Measurements from ENCODE around the gene MYRF. TPM values are rescaled to one million over a fixed set of nuclear protein-coding genes. Genes with fewer than 3 reads are reported as not detected.

The MYRF gene
- total and polyA plus RNA-seq, 9 of the 15 experiments (the other 6 are each of a cell fraction or from before 2014, with no cell fraction given), result 2.3 to 25.8 (median 7.1) TPM

DNA sequence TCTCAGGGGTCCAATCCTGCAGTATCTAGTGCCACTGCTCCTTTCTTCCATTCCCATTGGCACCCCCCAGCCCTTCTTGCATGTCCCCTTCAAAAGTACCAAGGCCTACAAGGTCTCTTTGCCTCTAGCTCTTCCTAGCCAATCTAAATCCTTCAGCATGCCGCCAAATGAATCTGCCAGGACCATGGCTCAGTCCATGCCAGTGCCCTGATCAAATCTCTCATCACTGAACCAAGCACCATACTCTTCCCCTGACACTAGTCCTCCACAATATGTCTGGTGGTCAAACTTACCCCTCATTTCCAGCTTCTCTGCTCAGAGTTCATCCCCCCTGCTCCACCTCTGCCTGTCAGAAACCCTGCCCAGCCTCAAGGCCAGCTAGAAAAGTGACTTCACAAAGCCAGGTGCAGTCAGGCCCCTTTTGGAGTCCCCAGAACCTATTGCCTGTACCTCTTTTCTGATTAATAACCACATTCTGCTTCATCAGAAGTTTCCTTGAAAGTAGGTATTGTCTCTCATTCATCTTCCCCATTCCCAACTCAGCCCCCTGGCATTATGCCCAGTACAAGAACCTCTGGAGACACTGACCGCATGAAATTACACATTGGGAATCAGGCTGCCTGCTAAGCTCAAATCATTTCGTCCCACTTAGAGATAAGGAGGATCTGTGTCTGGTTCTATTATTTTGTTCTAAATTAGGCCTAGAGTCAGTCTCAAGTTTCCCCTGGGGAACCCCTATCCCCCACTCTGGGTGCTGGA is 51.6 kb downstream of the MYRF start (continued):
- TF ChIP-seq, protein P1, sequence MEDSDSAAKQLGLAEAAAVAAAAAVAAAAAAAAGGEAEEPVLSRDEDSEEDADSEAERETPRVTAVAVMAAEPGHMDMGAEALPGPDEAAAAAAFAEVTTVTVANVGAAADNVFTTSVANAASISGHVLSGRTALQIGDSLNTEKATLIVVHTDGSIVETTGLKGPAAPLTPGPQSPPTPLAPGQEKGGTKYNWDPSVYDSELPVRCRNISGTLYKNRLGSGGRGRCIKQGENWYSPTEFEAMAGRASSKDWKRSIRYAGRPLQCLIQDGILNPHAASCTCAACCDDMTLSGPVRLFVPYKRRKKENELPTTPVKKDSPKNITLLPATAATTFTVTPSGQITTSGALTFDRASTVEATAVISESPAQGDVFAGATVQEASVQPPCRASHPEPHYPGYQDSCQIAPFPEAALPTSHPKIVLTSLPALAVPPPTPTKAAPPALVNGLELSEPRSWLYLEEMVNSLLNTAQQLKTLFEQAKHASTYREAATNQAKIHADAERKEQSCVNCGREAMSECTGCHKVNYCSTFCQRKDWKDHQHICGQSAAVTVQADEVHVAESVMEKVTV (CRISPR knock-in tag; IDR thresholded peaks at IDR 0.05), result no peak
- TF ChIP-seq, protein P2, sequence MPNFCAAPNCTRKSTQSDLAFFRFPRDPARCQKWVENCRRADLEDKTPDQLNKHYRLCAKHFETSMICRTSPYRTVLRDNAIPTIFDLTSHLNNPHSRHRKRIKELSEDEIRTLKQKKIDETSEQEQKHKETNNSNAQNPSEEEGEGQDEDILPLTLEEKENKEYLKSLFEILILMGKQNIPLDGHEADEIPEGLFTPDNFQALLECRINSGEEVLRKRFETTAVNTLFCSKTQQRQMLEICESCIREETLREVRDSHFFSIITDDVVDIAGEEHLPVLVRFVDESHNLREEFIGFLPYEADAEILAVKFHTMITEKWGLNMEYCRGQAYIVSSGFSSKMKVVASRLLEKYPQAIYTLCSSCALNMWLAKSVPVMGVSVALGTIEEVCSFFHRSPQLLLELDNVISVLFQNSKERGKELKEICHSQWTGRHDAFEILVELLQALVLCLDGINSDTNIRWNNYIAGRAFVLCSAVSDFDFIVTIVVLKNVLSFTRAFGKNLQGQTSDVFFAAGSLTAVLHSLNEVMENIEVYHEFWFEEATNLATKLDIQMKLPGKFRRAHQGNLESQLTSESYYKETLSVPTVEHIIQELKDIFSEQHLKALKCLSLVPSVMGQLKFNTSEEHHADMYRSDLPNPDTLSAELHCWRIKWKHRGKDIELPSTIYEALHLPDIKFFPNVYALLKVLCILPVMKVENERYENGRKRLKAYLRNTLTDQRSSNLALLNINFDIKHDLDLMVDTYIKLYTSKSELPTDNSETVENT (CRISPR knock-in tag; IDR thresholded peaks at IDR 0.05), result no peak
- TF ChIP-seq, protein P3, sequence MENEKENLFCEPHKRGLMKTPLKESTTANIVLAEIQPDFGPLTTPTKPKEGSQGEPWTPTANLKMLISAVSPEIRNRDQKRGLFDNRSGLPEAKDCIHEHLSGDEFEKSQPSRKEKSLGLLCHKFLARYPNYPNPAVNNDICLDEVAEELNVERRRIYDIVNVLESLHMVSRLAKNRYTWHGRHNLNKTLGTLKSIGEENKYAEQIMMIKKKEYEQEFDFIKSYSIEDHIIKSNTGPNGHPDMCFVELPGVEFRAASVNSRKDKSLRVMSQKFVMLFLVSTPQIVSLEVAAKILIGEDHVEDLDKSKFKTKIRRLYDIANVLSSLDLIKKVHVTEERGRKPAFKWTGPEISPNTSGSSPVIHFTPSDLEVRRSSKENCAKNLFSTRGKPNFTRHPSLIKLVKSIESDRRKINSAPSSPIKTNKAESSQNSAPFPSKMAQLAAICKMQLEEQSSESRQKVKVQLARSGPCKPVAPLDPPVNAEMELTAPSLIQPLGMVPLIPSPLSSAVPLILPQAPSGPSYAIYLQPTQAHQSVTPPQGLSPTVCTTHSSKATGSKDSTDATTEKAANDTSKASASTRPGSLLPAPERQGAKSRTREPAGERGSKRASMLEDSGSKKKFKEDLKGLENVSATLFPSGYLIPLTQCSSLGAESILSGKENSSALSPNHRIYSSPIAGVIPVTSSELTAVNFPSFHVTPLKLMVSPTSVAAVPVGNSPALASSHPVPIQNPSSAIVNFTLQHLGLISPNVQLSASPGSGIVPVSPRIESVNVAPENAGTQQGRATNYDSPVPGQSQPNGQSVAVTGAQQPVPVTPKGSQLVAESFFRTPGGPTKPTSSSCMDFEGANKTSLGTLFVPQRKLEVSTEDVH (IDR thresholded peaks at IDR 0.05; ENCODE audit: low read depth, partially characterized antibody), result no peak
- no peak for TF ChIP-seq STAT5A (IDR thresholded peaks at IDR 0.05; ENCODE audit: borderline replicate concordance, low read length)
- TF ChIP-seq SNIP1 (IDR thresholded peaks at IDR 0.05; ENCODE audit: low read depth), result no peak
- no peak for TF ChIP-seq ZNF140 (CRISPR knock-in tag; IDR thresholded peaks at IDR 0.05)
- TF ChIP-seq POLR2G (IDR thresholded peaks at IDR 0.05; ENCODE audit: low read depth, low read length), result no peak
- no peak for TF ChIP-seq EZH2 (IDR thresholded peaks at IDR 0.05; ENCODE audit: borderline replicate concordance, low read depth, low read length)
- TF ChIP-seq ZNF263 (CRISPR knock-in tag; IDR thresholded peaks at IDR 0.05; ENCODE audit: borderline replicate concordance), result no peak
- TF ChIP-seq, protein P4, sequence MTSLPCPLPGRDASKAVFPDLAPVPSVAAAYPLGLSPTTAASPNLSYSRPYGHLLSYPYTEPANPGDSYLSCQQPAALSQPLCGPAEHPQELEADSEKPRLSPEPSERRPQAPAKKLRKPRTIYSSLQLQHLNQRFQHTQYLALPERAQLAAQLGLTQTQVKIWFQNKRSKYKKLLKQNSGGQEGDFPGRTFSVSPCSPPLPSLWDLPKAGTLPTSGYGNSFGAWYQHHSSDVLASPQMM (CRISPR knock-in tag; IDR thresholded peaks at IDR 0.05), result 0 out of 2 replicates have a peak, but pooled peaks have one; percentile 3
- no peak for TF ChIP-seq ZNF764 (CRISPR knock-in tag; IDR thresholded peaks at IDR 0.05; ENCODE audit: low read depth)
- TF ChIP-seq ZNF444 (CRISPR knock-in tag; IDR thresholded peaks at IDR 0.05), result no peak
- TF ChIP-seq, protein P5, sequence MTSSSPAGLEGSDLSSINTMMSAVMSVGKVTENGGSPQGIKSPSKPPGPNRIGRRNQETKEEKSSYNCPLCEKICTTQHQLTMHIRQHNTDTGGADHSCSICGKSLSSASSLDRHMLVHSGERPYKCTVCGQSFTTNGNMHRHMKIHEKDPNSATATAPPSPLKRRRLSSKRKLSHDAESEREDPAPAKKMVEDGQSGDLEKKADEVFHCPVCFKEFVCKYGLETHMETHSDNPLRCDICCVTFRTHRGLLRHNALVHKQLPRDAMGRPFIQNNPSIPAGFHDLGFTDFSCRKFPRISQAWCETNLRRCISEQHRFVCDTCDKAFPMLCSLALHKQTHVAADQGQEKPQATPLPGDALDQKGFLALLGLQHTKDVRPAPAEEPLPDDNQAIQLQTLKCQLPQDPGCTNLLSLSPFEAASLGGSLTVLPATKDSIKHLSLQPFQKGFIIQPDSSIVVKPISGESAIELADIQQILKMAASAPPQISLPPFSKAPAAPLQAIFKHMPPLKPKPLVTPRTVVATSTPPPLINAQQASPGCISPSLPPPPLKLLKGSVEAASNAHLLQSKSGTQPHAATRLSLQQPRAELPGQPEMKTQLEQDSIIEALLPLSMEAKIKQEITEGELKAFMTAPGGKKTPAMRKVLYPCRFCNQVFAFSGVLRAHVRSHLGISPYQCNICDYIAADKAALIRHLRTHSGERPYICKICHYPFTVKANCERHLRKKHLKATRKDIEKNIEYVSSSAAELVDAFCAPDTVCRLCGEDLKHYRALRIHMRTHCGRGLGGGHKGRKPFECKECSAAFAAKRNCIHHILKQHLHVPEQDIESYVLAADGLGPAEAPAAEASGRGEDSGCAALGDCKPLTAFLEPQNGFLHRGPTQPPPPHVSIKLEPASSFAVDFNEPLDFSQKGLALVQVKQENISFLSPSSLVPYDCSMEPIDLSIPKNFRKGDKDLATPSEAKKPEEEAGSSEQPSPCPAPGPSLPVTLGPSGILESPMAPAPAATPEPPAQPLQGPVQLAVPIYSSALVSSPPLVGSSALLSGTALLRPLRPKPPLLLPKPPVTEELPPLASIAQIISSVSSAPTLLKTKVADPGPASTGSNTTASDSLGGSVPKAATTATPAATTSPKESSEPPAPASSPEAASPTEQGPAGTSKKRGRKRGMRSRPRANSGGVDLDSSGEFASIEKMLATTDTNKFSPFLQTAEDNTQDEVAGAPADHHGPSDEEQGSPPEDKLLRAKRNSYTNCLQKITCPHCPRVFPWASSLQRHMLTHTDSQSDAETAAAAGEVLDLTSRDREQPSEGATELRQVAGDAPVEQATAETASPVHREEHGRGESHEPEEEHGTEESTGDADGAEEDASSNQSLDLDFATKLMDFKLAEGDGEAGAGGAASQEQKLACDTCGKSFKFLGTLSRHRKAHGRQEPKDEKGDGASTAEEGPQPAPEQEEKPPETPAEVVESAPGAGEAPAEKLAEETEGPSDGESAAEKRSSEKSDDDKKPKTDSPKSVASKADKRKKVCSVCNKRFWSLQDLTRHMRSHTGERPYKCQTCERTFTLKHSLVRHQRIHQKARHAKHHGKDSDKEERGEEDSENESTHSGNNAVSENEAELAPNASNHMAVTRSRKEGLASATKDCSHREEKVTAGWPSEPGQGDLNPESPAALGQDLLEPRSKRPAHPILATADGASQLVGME (CRISPR knock-in tag; IDR thresholded peaks at IDR 0.05), result no peak
- TF ChIP-seq NFIC (IDR thresholded peaks at IDR 0.05), result peak; percentile 64

Data from K562 (cell line).